ENCODE measurements around the gene ZGLP1.
"Not testable (repeated sequence)": the region's sequence is repeated elsewhere in the genome, so short reads cannot be mapped to it uniquely, and the experiment has no call there.

ZGLP1 gene

DNA sequence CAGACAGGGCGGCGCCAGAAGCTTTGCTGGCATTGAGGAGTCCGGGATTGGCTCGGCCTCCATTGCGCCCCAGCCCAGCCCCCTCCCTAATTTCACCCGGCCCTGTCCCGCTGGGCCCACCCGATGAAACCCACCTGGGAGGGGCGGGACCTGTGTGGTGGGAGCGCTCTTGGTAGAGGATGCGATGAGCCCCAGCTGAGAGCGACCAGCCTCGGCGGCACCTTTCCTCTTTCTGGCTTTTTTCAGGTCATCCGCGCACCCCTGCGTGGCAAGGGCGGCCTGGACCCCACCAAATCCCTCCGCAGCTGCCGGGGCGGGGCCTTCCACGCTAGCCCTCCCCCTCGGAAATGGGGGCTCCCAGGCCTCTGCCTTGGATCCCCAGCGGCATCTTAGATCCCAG is at the start of gene ZGLP1:
Gene ZGLP1 (minus strand): TSS at position 393 of the 400 bp plus-strand sequence.
- DNase-seq (ENCODE audit: low read depth, low spot score) = no peak

DNA sequence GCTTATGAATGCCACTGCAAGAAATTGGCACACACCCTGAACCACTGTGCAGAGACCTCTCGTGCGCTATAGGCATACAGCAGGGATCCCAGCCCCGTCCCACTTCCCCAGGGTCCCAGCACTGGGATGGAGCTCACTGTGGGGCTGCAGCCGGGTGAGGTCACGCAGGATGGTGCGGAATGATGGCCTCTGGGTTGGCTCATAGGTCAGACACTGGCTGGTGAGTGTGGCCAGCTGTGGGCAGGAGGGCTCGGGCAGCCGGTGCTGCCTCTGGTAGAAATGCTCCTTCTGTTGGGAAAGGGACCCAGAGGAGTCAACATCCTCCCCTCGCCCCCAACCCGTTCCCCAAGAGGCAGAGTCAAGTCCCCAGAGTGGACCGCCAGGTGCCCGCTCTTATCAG is 46.8 kb upstream of the ZGLP1 start:
- no peak for DNase-seq (ENCODE audit: low read depth, low spot score)

DNA sequence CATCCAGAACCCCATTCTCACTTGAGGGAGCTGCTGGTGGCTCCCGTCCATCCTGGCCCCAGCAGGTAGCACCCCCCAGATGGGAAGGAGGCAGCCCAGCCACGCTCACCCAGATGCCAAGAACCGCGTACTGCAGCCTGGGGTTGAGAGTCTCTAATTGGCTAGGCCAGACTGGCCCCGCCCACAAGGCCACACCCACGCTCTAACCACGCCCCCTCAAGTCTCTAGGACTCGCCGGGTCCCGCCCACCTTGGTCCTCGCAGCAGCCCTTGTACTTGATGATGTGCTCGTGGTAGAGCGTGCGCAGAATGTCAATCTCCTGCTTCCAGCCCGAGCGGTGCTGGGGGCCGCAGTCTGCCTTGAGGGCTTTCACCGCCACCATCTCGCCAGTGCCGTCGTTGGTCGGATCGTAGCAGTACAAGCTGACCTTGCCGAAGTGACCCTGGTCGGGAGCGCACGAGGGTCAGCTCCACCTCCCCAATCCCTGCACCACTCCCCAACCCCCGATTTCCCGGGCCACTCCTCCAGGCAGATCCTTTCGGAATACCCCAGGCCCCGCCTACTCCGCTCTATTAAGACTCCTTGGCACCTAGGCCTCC is 44.3 kb upstream of the ZGLP1 start:
- no peak for DNase-seq (ENCODE audit: low read depth, low spot score)

DNA sequence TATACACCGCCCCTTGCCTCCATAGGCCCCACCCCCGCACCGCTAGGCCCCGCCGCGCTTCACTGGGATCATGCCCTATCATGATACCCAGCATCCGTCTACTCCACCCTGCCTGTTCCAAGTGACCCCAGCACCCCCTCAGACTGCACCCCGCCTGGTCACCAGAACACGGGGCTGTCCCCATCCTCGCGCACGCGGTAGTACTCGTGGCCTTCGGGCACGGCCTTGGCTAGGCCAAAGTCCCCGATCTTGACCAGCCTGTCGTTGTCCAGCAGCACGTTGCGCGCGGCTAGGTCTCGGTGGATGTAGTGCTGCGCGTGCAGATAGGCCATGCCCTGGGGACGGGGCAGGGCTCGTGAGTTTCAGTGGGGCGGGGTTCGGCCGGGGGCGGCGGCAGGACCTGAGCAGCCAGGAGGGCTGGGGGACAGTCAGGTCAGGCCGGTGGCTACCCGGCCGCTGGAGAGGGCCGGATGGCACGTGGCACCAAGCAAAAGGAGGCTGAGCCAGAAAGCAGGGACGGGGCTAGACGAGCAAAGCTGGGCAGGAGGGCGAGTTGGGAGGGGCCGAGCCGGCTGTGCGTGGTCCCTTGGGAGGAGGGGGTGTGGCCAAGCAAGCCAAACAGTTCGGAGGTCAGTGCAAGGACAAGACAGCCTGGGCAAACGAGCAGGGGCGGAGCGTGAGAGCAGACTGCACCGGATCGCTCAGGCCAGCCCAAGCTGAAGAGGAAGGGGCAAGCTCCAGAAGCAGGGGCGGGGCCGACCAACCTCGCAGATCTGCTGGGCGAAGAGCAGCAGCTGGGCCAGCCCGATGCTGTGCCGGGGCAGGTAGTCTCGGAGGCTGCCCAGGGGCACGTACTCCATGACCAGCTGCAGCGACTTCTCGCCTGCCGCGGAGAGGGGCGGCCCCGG is 43.4 kb upstream of the ZGLP1 start:
- no peak for DNase-seq (ENCODE audit: low read depth, low spot score)

DNA sequence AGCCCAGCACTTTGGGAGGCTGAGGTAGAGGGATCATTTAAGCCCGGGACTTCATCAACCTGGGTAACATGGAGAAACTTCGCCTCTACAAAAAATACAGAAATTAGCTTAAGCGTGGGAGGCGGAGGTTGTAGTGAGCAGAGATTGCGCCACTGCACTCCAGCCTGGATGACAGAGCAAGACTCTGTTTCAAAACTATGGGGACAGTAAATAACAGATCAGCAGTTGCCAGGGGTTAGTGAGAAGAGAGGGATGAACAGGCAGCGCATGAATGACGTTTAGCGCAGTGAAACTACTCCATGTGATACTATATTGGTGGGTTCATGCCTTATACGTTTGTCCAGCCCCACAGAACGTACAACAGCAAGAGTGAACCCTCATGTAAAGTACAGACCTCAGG is 36.9 kb upstream of the ZGLP1 start:
- no peak for DNase-seq (ENCODE audit: low read depth, low spot score)

DNA sequence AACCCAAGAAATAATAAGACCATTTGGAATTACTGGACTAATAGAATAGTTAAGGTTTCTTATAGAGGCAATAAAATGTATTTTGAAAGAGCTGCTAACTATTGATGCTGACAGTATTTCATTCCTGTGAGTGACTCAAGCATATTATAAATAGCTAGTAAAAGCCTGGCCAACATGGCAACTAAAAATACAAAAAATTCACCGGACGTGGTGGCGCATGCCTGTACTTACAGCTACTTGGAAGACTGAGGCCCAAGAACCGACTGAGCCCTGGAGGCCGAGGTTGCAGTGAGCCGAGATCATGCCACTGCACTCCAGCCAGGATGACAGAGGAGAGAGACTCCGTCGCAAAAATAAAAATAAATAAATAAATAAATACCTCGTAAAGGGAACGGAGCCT is 35.2 kb upstream of the ZGLP1 start:
- DNase-seq (ENCODE audit: low read depth, low spot score) = no peak

DNA sequence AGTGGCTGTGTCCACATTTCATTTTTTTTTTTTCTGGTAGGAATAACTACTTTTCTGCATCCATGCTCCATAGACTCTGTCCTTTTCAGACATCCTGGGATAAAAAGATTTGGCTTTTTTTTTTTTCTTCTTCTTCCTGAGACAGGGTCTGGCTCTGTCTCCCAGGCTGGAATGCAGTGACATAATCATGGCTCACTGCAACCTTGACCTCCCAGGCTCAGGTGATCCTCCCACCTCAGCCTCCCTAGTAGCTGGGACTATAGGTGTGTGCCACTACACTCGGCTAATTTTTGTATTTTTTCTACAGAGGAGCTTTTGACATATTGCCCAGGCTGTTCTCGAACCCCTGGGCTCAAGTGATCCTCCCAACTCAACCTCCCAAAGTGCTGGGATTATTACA is 33.9 kb upstream of the ZGLP1 start:
- DNase-seq (ENCODE audit: low read depth, low spot score) = no peak

DNA sequence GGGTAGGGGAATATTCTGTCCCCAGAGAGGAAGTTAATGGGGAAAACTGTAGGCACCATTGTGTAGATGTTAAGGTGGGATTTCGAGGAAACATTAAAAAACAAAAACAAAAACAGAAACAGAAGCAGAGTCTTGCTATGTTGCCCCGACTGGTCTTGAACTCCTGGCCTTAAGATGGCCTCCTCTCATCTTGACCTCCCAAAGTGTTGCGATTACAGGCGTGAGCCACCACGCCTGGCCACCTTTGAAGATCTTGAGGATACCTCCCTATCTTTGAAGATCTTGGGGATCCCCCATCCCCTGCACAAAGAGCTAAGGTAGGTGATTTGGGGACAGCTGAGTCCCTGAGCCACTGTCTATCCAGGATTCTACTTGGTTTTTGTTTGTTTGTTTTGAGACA is 30.4 kb upstream of the ZGLP1 start:
- DNase-seq (ENCODE audit: low read depth, low spot score) = no peak

DNA sequence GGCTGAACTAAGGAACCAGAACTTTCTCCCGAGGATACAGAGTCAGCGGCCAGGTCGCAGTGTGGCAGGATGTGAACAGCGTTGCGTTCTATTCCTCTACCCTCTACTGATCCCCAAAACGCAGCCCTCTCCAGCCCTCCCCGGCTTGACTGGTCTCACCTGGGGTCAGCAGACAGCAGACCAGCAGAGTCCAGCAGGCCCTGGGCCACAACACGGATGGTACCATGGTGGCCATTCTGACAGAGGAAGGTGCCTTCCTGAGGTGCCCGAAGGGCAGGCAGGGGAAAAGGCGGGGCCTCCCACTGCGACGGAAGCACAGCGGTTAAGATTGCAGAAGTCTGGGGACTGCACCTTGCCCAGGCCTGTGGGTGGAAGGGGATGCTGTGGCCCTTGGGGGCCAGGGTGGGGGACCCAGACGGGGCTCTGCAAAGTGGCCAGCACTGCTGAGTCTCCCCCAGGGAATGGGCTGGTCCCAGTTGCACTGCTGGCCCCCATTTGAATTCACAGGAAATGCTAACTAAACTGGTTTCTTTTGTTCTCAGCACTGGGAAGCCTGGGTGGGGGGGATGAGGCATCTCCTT is 29.9 kb upstream of the ZGLP1 start, which contains the start of gene ICAM3:
Gene ICAM3 (minus strand): TSS at position 245 of the 581 bp plus-strand sequence. CDS start 10 bp downstream, at position 235.
- DNase-seq (ENCODE audit: low read depth, low spot score) = no peak

DNA sequence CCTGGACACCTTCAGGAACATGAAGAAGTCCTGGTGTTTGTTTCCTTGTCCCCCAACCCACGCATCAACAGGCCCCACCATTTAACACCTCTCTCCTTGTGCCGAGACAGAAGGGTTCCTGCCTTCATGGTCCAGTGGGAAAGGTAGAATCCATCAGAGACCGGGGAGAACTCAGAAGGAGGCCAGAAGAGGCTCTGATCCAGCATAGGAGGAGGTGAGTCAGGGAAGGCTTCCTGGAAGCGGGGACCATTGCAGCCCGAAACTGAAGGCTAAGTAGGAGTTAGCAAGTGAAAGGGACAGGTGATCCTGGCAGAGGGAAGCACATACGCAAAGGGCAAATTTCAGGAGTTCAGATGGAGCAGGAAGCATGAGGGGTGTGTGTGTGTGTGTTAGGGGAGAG is 29.3 kb upstream of the ZGLP1 start:
- no peak for DNase-seq (ENCODE audit: low read depth, low spot score)

DNA sequence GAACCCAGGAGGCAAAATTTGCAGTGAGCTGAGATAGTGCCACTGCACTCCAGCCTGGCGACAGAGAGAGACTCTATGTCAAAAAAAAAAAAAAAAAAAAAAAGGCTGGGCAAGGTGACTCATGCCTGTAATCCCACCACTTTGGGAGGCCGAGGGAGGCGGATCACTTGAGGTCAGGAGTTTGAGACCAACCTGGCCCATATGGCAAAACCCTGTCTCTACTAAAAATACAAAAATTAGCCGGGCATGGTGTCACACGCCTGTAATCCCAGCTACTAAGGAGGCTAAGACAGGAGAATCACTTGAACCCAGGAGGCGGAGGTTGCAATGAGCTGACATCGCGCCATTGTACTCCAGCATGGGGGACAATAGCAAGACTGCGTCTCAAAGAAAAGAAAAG is 27.1 kb upstream of the ZGLP1 start:
- DNase-seq (ENCODE audit: low read depth, low spot score) = not testable (repeated sequence)

DNA sequence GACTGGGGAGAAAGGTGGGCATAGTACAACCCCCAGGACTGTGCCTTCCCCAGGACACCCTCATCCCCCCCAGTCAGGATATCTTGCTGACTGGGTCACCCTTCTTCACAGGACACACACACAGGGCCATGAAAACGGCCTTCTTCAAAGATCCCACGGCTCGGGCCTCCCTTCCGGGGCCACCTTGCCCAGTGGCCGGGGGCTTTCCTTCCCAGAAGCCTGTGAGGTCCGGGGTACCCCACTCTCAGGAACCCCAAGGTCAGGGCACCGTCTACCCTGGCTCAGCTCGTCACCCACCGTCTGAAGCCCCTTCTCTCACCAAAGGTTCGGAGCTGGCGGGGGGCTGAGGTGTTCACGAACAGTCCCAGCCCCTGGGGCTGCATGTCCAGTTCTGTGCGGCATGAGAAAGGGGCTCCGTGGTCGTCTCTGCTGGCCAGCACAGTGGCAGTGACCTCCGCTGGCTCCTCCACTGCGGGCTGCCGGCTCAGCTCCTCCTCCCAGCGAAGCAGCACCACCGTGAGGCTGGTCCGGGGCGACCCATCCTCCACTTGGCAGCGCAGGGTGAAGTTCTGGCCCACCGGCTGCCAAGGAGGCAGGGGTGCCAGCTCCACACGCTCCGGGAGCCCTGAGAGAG is 25.9 kb upstream of the ZGLP1 start:
- DNase-seq (ENCODE audit: low read depth, low spot score) = no peak

DNA sequence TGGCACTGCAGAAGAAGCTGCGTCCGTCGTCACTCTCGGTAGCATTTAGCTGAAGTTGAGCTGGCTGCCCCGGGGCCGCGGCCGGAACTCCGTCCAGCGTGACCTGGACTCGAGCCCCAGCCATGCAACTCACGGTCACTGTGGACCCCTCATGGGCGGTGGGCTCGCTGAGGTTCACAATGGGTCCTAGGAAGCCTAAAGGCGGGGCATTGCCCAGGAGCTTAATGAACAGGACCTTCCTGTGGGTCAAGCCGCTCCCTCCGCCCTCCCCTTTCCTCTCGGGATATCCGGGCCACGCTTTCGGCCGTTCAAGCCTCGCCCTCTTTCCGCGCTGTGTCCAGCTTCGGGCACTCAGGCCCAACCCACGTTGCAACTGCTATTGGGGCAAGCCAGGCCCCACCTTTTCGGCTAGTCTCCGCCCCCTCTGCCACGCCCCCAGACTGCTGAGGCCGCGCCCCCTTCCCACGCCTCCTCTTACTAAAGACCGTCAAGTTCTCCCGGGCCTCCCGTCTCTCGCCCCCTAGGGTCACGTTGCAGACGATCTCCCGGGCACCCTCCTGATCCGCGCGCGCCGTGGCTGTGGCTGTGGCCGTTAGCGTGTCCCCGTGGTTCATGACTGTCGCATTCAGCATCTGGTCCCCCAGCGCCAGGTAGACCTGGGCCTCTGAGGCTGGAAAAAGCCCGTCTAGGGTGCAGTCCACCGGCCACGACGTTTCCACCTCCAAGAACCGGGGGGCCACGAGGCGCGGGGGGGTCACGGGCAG is 25.2 kb upstream of the ZGLP1 start:
- peak; percentile 76 for DNase-seq (ENCODE audit: low read depth, low spot score)

DNA sequence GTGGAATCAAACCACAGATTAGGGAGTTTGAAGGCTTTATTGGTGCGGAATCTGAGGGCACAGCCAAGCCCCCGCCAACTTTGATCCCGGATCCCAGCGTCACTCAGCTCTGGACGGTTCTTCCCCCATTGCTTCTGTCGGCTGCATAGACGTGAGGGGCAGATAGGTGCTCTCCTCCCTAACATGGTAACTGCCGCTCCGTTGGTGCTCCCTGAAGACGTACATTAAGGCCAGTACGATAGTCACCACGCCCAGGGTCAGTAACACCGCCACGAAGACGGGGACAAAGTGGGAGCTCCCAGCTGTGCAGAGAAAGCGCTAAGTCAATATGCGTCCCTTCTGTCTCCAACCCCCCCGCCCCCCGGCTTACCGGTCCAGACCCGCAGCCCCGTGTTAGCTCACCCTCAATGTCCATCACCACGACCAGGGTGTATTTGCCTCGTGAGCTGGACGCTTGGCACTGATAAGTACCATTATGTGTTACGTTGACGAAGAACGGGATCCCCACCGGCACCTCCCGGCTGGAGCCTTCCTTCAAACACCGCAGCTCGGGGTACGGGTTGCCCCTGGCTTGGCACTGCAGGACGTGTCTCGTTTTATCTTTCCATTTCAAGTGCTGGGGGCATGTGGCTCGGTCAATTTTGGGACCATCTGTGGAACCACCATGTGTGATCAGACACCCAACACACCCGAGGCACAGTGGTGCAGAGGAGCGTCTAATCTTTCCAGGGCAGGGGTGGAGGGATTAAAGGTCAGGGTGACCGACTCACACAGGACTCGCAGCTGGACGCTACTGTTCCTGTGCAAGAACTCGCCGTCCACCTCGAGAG is 24.4 kb upstream of the ZGLP1 start:
- DNase-seq (ENCODE audit: low read depth, low spot score) = no peak

DNA sequence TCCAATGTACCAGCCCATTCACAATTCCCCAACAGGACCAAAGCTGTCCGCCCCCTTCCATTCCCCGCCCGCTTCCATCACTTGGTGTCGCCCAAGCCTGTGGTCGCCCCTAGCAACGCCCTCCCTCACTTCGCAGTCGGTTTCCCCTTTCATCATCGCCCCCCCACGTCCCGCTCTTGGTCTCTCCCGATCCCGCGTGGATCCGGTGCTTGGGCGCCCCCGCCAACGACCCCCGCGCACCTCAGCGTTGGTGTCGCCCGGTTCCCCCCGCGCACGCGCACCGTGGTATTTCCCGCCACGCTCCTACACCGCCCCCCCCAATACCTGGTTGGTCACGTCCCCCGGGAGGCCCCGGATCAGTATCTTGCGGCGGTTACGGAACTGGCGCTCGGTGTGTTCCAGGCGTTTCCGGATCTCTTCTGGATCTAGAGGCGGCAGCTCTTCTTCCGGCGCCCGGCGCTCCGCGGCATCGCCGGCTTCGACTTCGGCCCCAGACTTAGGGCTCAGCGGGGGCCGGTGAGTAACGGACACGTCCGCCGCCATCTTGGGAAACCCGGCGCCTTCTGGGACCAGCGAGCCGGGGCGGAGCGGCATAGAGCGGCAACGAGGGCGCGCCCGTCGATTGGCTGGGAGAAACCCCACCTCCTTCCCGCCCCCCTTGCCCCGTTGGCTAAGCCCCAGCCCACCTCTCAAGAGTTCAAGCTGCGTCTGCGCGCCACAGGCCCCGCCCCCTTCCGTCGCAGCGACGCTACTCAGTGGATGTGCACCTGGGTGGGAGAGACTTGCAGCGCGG is 23.5 kb upstream of the ZGLP1 start, which contains the start of gene RAVER1:
Gene RAVER1 (minus strand): TSS at position 565 of the 793 bp plus-strand sequence. CDS start 22 bp downstream, at position 543.
- DNase-seq (ENCODE audit: low read depth, low spot score) = peak; percentile 92

DNA sequence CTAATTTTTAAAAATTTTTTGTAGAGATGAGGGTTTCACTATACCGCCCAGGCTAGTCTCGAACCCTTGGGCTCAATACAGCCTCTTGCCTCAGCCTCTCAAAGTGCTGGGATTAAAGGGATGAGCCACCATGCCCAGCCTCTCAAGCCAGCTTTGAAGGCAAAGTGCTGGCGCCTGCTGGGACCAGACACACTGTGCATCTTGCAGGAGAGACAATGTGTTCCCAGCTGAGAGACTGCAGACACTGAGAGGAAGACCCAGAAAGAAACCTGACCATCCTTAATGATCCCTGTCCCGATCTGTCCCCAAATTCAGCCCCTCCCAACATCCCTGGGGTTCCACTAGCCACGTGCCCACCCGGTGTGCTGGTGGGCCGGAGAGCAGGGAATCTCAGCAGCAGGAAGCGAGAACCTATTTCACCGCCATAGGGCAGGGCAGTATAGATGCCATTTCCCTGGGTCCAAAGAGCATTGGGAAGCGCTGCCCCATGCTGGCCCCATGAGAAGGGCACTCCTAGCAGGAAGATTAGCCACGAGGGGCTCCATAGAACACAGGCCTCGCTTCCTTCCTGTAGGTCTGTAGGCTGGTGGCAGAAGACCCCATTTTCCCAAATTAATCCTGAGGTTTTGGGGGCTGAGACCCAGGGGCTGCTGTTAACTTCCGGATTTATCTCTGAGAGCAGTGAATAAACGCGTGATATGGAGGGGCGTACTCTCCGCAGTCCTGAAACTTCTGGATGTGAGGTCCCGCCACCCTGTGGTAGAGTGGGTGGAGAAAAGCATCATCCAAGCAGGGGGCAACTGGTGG is 22.7 kb upstream of the ZGLP1 start:
- DNase-seq (ENCODE audit: low read depth, low spot score) = no peak

DNA sequence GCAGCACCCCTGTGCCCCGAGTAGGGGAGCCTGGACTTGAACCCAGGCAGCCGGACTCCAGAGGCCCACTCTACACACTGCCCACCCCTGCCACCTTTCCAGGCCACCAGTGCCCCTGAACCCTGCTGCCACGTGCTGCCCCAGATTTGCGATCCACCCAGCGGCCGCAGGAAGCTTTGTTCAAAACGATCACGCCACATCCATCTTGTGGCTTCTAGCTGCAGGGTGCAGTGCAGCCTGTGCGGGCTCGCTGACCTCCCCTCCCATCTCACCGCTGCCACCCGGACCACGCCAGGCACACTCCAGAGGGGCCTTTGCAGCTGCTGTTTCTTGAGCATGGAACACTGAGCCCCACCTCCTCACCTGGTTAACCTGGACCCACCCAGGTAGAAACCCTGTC is 19.9 kb upstream of the ZGLP1 start:
- no peak for DNase-seq (ENCODE audit: low read depth, low spot score)

DNA sequence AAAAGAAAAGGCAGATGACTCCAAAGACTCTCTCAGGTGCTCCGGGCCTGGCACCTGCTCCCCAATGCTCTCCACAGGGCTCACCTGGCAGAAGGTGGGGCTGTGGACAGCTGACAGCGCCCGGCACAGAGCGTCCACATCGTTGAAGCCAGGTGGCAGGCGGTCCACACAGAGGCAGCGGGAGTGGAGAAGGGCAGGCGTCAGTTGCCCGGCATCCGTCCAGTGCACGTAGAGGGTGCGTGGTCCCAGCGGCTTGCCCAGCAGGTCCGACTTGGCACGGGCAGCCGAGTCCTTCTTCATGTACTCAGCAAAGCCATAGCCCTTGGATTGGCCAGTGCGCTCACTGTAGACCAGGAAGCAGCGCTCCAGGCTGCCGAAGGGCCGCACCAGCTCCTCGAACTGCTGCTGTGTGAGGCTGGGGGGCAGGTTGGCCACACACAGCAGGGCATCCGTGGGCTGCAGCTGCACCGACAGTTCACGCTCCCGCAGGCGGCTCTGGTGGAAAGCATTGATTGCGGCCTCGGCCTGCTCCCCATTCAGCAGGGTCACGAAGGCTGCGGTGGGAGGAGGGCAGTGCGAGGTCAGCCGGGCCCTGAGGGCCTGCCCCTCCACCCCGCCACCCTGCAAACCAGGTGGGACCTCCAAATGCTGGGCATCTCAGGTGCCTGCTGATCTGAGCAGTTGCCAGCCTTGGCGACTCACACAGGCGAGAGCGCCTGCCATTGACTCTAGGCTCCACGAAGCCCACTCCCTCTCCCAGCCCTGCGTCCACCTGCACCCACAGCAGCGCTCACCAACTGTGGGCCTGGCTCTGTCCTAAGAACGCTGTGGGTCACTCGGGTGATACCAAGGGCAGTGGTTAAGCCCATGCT is 19.2 kb upstream of the ZGLP1 start:
- DNase-seq (ENCODE audit: low read depth, low spot score) = no peak

Measured in brain pericyte (primary cell).